Spleen (tissue), 7 donors: Measurements from ENCODE around the gene RBM18.

Source experiments
- POLR2A ChIP-seq, 3 donors: fragments of 450-650 bp; IDR thresholded peaks; one replicate each; pipeline ENCODE4 v1.5.1; 2017; ENCODE audit warnings: antibody characterized with exemption in 3 of 3, mild to moderate bottlenecking in 1 of 3
- POLR2AphosphoS5 ChIP-seq, 3 donors: sonication (generic); formaldehyde crosslinking; IDR thresholded peaks; one replicate each; pipeline ENCODE4 v1.5.1; 2017; ENCODE audit warnings: antibody characterized with exemption in 3 of 3
- TF ChIP-seq, protein P1 (sequence below), 11 experiments: fragments of 200-600 bp in 7 of 11; fragments of 450-650 bp in 4 of 11; sonication (generic) in 4 of 11; IDR thresholded peaks in 8 of 11; conservative IDR thresholded peaks in 3 of 11; 1 replicate in 7 of 11; 2 replicates in 4 of 11; pipeline versions ENCODE4 v1.4.0 to v1.8.0; 2016 to 2021; ENCODE audit warnings: antibody characterized with exemption in 11 of 11, inconsistent platforms in 4 of 11, mild to moderate bottlenecking in 1 of 11
- donor health status: DM: no; HTN: no; CAD: no; lungs with moderate emphysema.
- donor health status: DM: no; HTN: no; CAD: no.
- donor health status: DM: no; HTN: no; CAD: no.

DNA sequence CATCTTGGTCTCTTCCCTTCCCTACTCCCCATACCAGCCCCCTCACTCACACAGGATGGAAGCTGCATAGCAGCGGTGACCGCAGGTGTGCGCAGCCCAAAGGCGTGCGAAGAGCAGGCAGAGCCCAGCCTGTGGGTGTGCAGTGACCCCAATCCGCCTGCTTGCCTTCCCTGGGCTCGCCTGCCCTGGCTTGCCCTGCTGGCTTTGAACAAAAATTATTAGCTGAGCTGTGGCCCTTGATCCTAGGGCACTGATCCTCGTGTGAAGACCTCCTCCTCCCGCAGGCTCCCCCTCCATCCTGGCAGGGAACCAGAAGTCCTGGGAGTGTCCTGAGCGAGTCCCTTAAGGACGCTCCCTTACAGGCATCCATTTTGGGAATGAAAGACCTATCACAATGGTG, 73.1 kb downstream of the RBM18 start:
- TF ChIP-seq, protein P1, sequence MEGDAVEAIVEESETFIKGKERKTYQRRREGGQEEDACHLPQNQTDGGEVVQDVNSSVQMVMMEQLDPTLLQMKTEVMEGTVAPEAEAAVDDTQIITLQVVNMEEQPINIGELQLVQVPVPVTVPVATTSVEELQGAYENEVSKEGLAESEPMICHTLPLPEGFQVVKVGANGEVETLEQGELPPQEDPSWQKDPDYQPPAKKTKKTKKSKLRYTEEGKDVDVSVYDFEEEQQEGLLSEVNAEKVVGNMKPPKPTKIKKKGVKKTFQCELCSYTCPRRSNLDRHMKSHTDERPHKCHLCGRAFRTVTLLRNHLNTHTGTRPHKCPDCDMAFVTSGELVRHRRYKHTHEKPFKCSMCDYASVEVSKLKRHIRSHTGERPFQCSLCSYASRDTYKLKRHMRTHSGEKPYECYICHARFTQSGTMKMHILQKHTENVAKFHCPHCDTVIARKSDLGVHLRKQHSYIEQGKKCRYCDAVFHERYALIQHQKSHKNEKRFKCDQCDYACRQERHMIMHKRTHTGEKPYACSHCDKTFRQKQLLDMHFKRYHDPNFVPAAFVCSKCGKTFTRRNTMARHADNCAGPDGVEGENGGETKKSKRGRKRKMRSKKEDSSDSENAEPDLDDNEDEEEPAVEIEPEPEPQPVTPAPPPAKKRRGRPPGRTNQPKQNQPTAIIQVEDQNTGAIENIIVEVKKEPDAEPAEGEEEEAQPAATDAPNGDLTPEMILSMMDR (IDR thresholded peaks at IDR 0.05 in 8 of 11, conservative IDR thresholded peaks at IDR 0.05 in 3 of 11), result no peak
- no peak for TF ChIP-seq POLR2A (IDR thresholded peaks at IDR 0.05)
- no peak for TF ChIP-seq POLR2AphosphoS5 (IDR thresholded peaks at IDR 0.05)
